ENCODE measurements around the gene PTPRCAP. TPM values are rescaled to one million over a fixed set of nuclear protein-coding genes. Genes with fewer than 3 reads are reported as not detected.
A peak's percentile ranks its signal among the peaks of the same experiment; 100 is the strongest.

The PTPRCAP gene
- total RNA-seq, 1 experiment from 2014 or later, result 0.15 TPM

DNA sequence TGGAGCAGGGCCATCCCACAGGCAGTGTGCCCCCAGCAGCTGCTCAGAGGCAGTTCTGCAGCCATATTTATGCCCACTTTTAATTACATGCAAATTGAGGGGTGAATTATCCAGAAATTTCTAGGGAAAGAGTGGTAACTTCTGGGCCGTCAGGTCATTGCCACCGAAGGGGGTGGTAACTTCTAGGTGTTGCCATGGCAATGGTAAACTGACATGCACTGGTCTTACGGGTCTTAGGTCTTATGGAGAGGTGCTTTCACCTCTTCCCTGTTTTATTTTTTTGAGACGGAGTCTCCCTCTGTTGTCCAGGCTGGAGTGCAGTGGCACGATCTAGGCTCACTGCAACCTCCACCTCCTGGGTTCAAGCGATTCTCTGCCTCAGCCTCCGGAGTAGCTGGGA, 35.4 kb upstream of the PTPRCAP start:
- CTCF ChIA-PET, result no interaction called here
- Histone ChIP-seq H3K27ac (ENCODE audit: low read length) (no peak overlapping the region), H3K79me2 (ENCODE audit: low read length) (peaks cover 8% of the 10 kb centered on the region), H3K9me2 (replicated peaks; ENCODE audit: low read length) (no peaks in the 10 kb centered on the region), H3K4me1 (ENCODE audit: insufficient read depth, low read length) (peaks cover 9% of the 10 kb centered on the region), H3K27me3 (ENCODE audit: low read length) (no peaks in the 10 kb centered on the region), H3K36me3 (ENCODE audit: low read depth, low read length) (no peaks in the 10 kb centered on the region), H3K4me3 (ENCODE audit: low read length) (no peak overlapping the region), H4K20me1 (ENCODE audit: low read length) (no peaks in the 10 kb centered on the region), H3K9ac (ENCODE audit: low read length) (no peak overlapping the region), H3F3A (ENCODE audit: low read length, unreplicated experiment) (no peaks in the 10 kb centered on the region), H3K4me2 (ENCODE audit: low read length) (no peak overlapping the region), H3K9me3 (ENCODE audit: low read length) (no peaks in the 10 kb centered on the region), H2AFZ (ENCODE audit: low read length) (no peak overlapping the region)
- no TSS peak for BruUV-seq (replicated peaks)
- no peak for TF ChIP-seq EZH2phosphoT487 (IDR thresholded peaks at IDR 0.05; ENCODE audit: borderline replicate concordance, low read length)
- TF ChIP-seq EZH2 (IDR thresholded peaks at IDR 0.05; ENCODE audit: low read length, unreplicated experiment), result no peak
- DNase-seq, result no peak
- intact Hi-C loops (cut with micrococcal nuclease), result no loop called here
- ATAC-seq, result no peak
- POLR2A ChIA-PET (ENCODE audit: unreplicated experiment), result no interaction called here

DNA sequence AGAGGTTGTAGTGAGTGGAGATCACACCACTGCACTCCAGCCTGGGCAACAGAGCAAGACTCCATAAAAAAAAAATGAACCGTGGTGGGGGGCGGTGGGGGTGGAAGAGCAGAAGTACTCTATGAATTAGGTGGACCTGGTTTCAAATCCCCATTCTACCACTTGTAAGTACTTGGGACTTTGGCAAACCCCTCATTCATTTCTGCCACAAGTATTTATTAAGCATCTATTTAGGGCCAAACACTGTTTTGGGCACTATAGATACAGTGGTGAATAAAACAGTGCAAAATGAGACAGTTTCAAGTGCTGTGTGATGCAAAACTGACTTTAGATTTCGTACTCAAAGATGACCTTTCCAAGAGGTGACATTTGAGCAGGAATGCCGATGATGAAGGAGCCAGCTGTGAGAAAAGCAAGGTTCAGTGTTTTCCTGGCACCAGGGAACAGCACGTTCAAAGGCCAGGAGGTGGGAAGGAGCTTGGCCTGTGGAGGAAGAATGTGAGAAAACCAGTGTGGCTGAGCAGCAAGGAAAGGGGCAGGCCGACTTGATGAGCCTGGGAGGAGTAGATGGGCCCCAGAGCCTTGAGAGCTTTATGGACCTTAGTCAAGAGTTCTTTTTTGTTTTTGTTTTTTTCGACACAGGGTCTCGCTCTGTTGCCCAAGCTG, 33.0 kb upstream of the PTPRCAP start:
- Histone ChIP-seq H3K79me2 (ENCODE audit: low read length) (peaks cover 24% of the 10 kb centered on the region), H4K20me1 (ENCODE audit: low read length) (no peaks in the 10 kb centered on the region), H3K9me2 (replicated peaks; ENCODE audit: low read length) (no peaks in the 10 kb centered on the region), H3K4me3 (ENCODE audit: low read length) (no peak overlapping the region), H3K36me3 (ENCODE audit: low read depth, low read length) (no peaks in the 10 kb centered on the region), H3K9ac (ENCODE audit: low read length) (no peak overlapping the region), H3K27me3 (ENCODE audit: low read length) (no peaks in the 10 kb centered on the region), H2AFZ (ENCODE audit: low read length) (no peak overlapping the region), H3F3A (ENCODE audit: low read length, unreplicated experiment) (peaks cover 4% of the 10 kb centered on the region), H3K9me3 (ENCODE audit: low read length) (no peaks in the 10 kb centered on the region), H3K4me2 (ENCODE audit: low read length) (no peak overlapping the region), H3K4me1 (ENCODE audit: insufficient read depth, low read length) (peaks cover 20% of the 10 kb centered on the region), H3K27ac (ENCODE audit: low read length) (no peak overlapping the region)
- ChIA-PET POLR2A (ENCODE audit: unreplicated experiment) (no interaction called here), CTCF (no interaction called here)
- ATAC-seq (no peak), DNase-seq (no peak)
- TF ChIP-seq EZH2 (IDR thresholded peaks at IDR 0.05; ENCODE audit: low read length, unreplicated experiment) (no peak), EZH2phosphoT487 (IDR thresholded peaks at IDR 0.05; ENCODE audit: borderline replicate concordance, low read length) (no peak)
- TF ChIP-seq, protein P1, sequence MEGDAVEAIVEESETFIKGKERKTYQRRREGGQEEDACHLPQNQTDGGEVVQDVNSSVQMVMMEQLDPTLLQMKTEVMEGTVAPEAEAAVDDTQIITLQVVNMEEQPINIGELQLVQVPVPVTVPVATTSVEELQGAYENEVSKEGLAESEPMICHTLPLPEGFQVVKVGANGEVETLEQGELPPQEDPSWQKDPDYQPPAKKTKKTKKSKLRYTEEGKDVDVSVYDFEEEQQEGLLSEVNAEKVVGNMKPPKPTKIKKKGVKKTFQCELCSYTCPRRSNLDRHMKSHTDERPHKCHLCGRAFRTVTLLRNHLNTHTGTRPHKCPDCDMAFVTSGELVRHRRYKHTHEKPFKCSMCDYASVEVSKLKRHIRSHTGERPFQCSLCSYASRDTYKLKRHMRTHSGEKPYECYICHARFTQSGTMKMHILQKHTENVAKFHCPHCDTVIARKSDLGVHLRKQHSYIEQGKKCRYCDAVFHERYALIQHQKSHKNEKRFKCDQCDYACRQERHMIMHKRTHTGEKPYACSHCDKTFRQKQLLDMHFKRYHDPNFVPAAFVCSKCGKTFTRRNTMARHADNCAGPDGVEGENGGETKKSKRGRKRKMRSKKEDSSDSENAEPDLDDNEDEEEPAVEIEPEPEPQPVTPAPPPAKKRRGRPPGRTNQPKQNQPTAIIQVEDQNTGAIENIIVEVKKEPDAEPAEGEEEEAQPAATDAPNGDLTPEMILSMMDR (conservative IDR thresholded peaks at IDR 0.05; ENCODE audit: low read depth, low read length), result no peak
- intact Hi-C loops (cut with micrococcal nuclease), result no loop called here
- BruUV-seq (replicated peaks), result no TSS peak

DNA sequence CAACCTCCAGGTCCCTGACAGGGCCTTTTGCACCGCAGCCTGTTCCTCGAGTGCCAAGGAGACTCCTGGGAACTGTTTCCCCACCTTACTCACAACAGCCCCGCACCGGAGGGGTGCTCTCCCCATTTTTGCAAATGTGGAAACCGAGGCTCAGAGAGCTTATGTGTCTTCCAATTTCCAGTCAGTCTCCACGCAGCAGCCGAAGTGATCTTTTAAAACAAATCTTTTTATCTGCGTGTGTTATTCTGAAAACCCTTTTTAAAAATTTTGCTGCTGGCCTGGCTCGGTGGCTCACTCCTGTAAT, 32.0 kb upstream of the PTPRCAP start:
- Histone ChIP-seq H2AFZ (ENCODE audit: low read length) (peak overlapping the region; percentile 83), H3K4me3 (ENCODE audit: low read length) (peak overlapping the region; percentile 85), H3K9ac (ENCODE audit: low read length) (peak overlapping the region; percentile 67), H3K36me3 (ENCODE audit: low read depth, low read length) (no peaks in the 10 kb centered on the region), H3K79me2 (ENCODE audit: low read length) (peaks cover 24% of the 10 kb centered on the region), H4K20me1 (ENCODE audit: low read length) (no peaks in the 10 kb centered on the region), H3K9me2 (replicated peaks; ENCODE audit: low read length) (no peaks in the 10 kb centered on the region), H3K9me3 (ENCODE audit: low read length) (no peaks in the 10 kb centered on the region), H3F3A (ENCODE audit: low read length, unreplicated experiment) (peaks cover 4% of the 10 kb centered on the region), H3K27me3 (ENCODE audit: low read length) (no peaks in the 10 kb centered on the region), H3K4me1 (ENCODE audit: insufficient read depth, low read length) (peaks cover 28% of the 10 kb centered on the region), H3K27ac (ENCODE audit: low read length) (no peak overlapping the region; the same call in 1 of the 2 replicates), H3K4me2 (ENCODE audit: low read length) (peak overlapping the region; percentile 86)
- TSS peak; percentile 59 for BruUV-seq (replicated peaks)
- no peak for ATAC-seq
- TF ChIP-seq EZH2phosphoT487 (IDR thresholded peaks at IDR 0.05; ENCODE audit: borderline replicate concordance, low read length) (no peak), EZH2 (IDR thresholded peaks at IDR 0.05; ENCODE audit: low read length, unreplicated experiment) (no peak)
- TF ChIP-seq, protein P1 (conservative IDR thresholded peaks at IDR 0.05; ENCODE audit: low read depth, low read length), result 0 out of 2 replicates have a peak, but pooled peaks have one; percentile 9
- ChIA-PET CTCF (interaction anchor here (2.0 kb wide), 1 partner anchor 68 kb away, joined by 15 read pairs; the partner anchor contains the start of gene PPP1CA), POLR2A (ENCODE audit: unreplicated experiment) (no interaction called here)
- intact Hi-C loops (cut with micrococcal nuclease), result loop anchor here (1.0 to 5.0 kb wide), 2 partner anchors 39 to 42 kb away; partner anchors contain the start of genes CDK2AP2 and RPS6KB2
- DNase-seq, result no peak
